SK-N-SH (cell line): Measurements from ENCODE around the gene TNFRSF4. TPM values are rescaled to one million over a fixed set of nuclear protein-coding genes. Genes with fewer than 3 reads are reported as not detected.

Source experiments
- CTCF ChIA-PET: fragments of 300-600, 350-600 bp; formaldehyde crosslinking; extraction: SDS; loops from one replicate; lab custom pipeline; 2021; lab: Yijun Ruan, JAX
- POLR2A ChIA-PET: fragments of 350-600 bp; sonication (Branson Sonifier 250); formaldehyde crosslinking; extraction: SDS; loops from one replicate; lab custom pipeline; 2020; ENCODE audit warnings: antibody characterized with exemption, inconsistent platforms; lab: Yijun Ruan, JAX
- DNase-seq: peaks from one replicate; pipeline ENCODE4 v3.0.0; 2012
- H2AFZ ChIP-seq: fragments of 200-600 bp; sonication (generic); 2 replicates; pipeline ENCODE4 v1.8.1; 2016; ENCODE audit warnings: antibody characterized with exemption, mild to moderate bottlenecking, low read depth
- H3F3A ChIP-seq: fragments of 200-600 bp; sonication (generic); replicated peaks from 2 replicates; pipeline ENCODE3; 2016; ENCODE audit warnings: antibody characterized with exemption, mild to moderate bottlenecking; ENCODE audit not compliant: insufficient read depth
- H3K27ac ChIP-seq, 2 experiments: fragments of 200-500 bp in 1 of 2; fragments of 200-600 bp in 1 of 2; sonication (Bioruptor generic) in 1 of 2; sonication (generic), shearing (Covaris generic) in 1 of 2; 2 replicates each; pipeline versions ENCODE4 v1.5.1 to v1.6.1; 2014 to 2016; ENCODE audit warnings: low read depth in 2 of 2, inconsistent platforms in 1 of 2, low read length in 1 of 2, mild to moderate bottlenecking in 1 of 2, mixed read lengths in 1 of 2
- H3K27me3 ChIP-seq: fragments of 200-600 bp; sonication (generic), shearing (Covaris generic); 2 replicates; pipeline ENCODE4 v1.6.1; 2016; ENCODE audit warnings: mixed run types; ENCODE audit not compliant: insufficient read depth
- H3K36me3 ChIP-seq, 2 experiments: fragments of 200-500 bp in 1 of 2; fragments of 200-600 bp in 1 of 2; sonication (Bioruptor generic) in 1 of 2; sonication (generic) in 1 of 2; replicated peaks in 1 of 2; 2 replicates each; pipeline versions ENCODE3 to v1.5.1; 2014 to 2016; ENCODE audit warnings: low read length in 1 of 2, mild to moderate bottlenecking in 1 of 2; ENCODE audit not compliant: insufficient read depth in 2 of 2, control insufficient read depth in 1 of 2
- H3K4me1 ChIP-seq, 2 experiments: fragments of 200-500 bp in 1 of 2; fragments of 200-600 bp in 1 of 2; sonication (Bioruptor generic) in 1 of 2; sonication (generic), shearing (Covaris generic) in 1 of 2; 2 replicates each; pipeline versions ENCODE4 v1.5.1 to v1.6.1; 2014 to 2016; ENCODE audit warnings: low read depth in 1 of 2, low read length in 1 of 2, mixed run types in 1 of 2; ENCODE audit not compliant: insufficient read depth in 2 of 2, control insufficient read depth in 1 of 2
- H3K4me2 ChIP-seq: fragments of 200-600 bp; sonication (generic), shearing (Covaris generic); 2 replicates; pipeline ENCODE4 v1.6.1; 2017; ENCODE audit warnings: mixed run types
- H3K4me3 ChIP-seq, 2 experiments: fragments of 200-500 bp in 1 of 2; fragments of 200-600 bp in 1 of 2; sonication (Bioruptor generic) in 1 of 2; sonication (generic), shearing (Covaris generic) in 1 of 2; 2 replicates each; pipeline versions ENCODE4 v1.5.1 to v1.8.1; 2014 to 2016; ENCODE audit warnings: low read depth in 2 of 2, inconsistent platforms in 1 of 2, low read length in 1 of 2, mild to moderate bottlenecking in 1 of 2, mixed read lengths in 1 of 2, moderate library complexity in 1 of 2
- H3K79me2 ChIP-seq: fragments of 200-600 bp; sonication (generic); 2 replicates; pipeline ENCODE4 v1.8.1; 2017; ENCODE audit warnings: mild to moderate bottlenecking; ENCODE audit not compliant: insufficient read depth
- H3K9ac ChIP-seq: fragments of 200-600 bp; sonication (generic); 2 replicates; pipeline ENCODE4 v1.6.1; 2017; ENCODE audit warnings: mixed run types
- H3K9me2 ChIP-seq: fragments of 200-600 bp; sonication (generic); 2 replicates; pipeline ENCODE4 v1.6.1; 2017; ENCODE audit warnings: mixed run types
- H3K9me3 ChIP-seq: fragments of 200-600 bp; sonication (generic); 2 replicates; pipeline ENCODE4 v1.6.1; 2017; ENCODE audit warnings: mixed run types, mild to moderate bottlenecking, moderate library complexity
- H4K20me1 ChIP-seq: fragments of 200-600 bp; sonication (generic); 2 replicates; pipeline ENCODE4 v1.6.1; 2017; ENCODE audit warnings: mild to moderate bottlenecking, mixed run types; ENCODE audit not compliant: insufficient read depth
- FOXJ3 ChIP-seq: sonication (generic); formaldehyde crosslinking; IDR thresholded peaks from 2 replicates; pipeline ENCODE4 v1.5.1; 2020; ENCODE audit warnings: mild to moderate bottlenecking, missing genetic modification reagents
- FOXM1 ChIP-seq: IDR thresholded peaks from 2 replicates; pipeline ENCODE4 v1.4.0; 2012; ENCODE audit warnings: low read depth, mild to moderate bottlenecking
- IRF3 ChIP-seq: fragments of 150-350 bp; IDR thresholded peaks from 2 replicates; pipeline ENCODE4 v1.6.1; 2016; ENCODE audit warnings: mild to moderate bottlenecking, low read depth, low read length
- MXI1 ChIP-seq: IDR thresholded peaks from 2 replicates; pipeline ENCODE4 v1.6.1; 2012; ENCODE audit warnings: mild to moderate bottlenecking, low read depth, low read length, improper control_type of control experiment
- NFIC ChIP-seq: IDR thresholded peaks from 2 replicates; pipeline ENCODE4 v1.4.0; 2012; ENCODE audit warnings: borderline replicate concordance
- NRF1 ChIP-seq: IDR thresholded peaks from 2 replicates; pipeline ENCODE4 v1.6.1; 2012; ENCODE audit warnings: low read depth, mild to moderate bottlenecking, low read length
- PBX3 ChIP-seq: IDR thresholded peaks from 2 replicates; pipeline ENCODE4; 2012
- REST ChIP-seq: IDR thresholded peaks from 2 replicates; pipeline ENCODE4 v1.6.1; 2012; ENCODE audit warnings: mild to moderate bottlenecking, low read depth, low read length, moderate library complexity
- TCF12 ChIP-seq: IDR thresholded peaks from 2 replicates; pipeline ENCODE4 v1.4.0; 2012
- YY1 ChIP-seq: IDR thresholded peaks from 2 replicates; pipeline ENCODE4 v1.4.0; 2012; ENCODE audit warnings: low read depth, mild to moderate bottlenecking
- ZBTB33 ChIP-seq: IDR thresholded peaks from 2 replicates; pipeline ENCODE4 v1.4.0; 2012; ENCODE audit warnings: low read depth, borderline replicate concordance
- WGBS: methylation state at CpG from one replicate; pipeline ENCODE4 v1.1.6; 2017; ENCODE audit warnings: low lambda C conversion rate; 5-methylcytosine and 5-hydroxymethylcytosine counted together
- polyA plus RNA-seq, 3 experiments: library from polyadenylated mRNA; depleted of rRNA; stranded (reverse); fragments of >200 nt; gene quantifications; 2 replicates each; pipeline ENCODE4 v1.2.3, GENCODE V29; 2012

The TNFRSF4 gene
- polyA plus RNA-seq, 1 of the 3 experiments (the other 2 are of a cell fraction): not detected

- Histone ChIP-seq H3K27ac (no peak overlapping the region), H3K4me2 (no peak overlapping the region), H2AFZ (no peak overlapping the region), H3K9ac (no peak overlapping the region), H3K9me2 (no peaks in the 10 kb centered on the region), H3K27me3 (no peaks in the 10 kb centered on the region), H4K20me1 (no peaks in the 10 kb centered on the region), H3K4me3 (no peak overlapping the region), H3K9me3 (no peaks in the 10 kb centered on the region), H3K79me2 (no peaks in the 10 kb centered on the region), H3K36me3 (no peaks in the 10 kb centered on the region), H3K4me1 (no peaks in the 10 kb centered on the region), H3F3A (no peaks in the 10 kb centered on the region)
- DNase-seq: peak; percentile 44
- ChIA-PET POLR2A (no interaction called here), CTCF (interaction anchor here (1.1 to 1.7 kb wide), 2 partner anchors 13 to 19 kb away, joined by 3 read pairs; no protein-coding TSS in a partner anchor)
- WGBS: 75% methylated on average over 11 of the region's 21 CpGs
- TF ChIP-seq TCF12: no peak
- TF ChIP-seq ZBTB33: no peak
- TF ChIP-seq YY1: no peak
- no peak for TF ChIP-seq NFIC
- no peak for TF ChIP-seq MXI1
- TF ChIP-seq IRF3: no peak
- no peak for TF ChIP-seq REST
- no peak for TF ChIP-seq NRF1
- TF ChIP-seq FOXJ3 (CRISPR knock-in tag): no peak
- no peak for TF ChIP-seq PBX3
- no peak for TF ChIP-seq FOXM1
These were observed 32.0 kb downstream of the TNFRSF4 start for GRCh38 chr1:1181938-1182410.
